Naive thymus-derived CD4-positive, alpha-beta T cell (primary cell): ENCODE measurements around the gene FBXO48. TPM values are rescaled to one million over a fixed set of nuclear protein-coding genes. Genes with fewer than 3 reads are reported as not detected.
"Not testable (repeated sequence)": the region's sequence is repeated elsewhere in the genome, so short reads cannot be mapped to it uniquely, and the experiment has no call there.

Experiments
- ATAC-seq: fragments of 150-1000 bp; cut with Tn5 transposase; 2 replicates; pipeline ENCODE4 v1.10.0; 2021; ENCODE audit warnings: mild to moderate bottlenecking, moderate library complexity
- CTCF ChIA-PET: fragments of 350-600 bp; sonication (Branson Sonifier 250); formaldehyde crosslinking; loops from one replicate; lab custom pipeline; 2021; ENCODE audit warnings: antibody characterized with exemption; lab: Charles Lee
- POLR2A ChIA-PET: fragments of 350-600 bp; sonication (Branson Sonifier 250); formaldehyde crosslinking; loops from one replicate; lab custom pipeline; 2021; ENCODE audit warnings: antibody characterized with exemption, inconsistent platforms; lab: Charles Lee
- DNase-seq, 9 donors: peaks; one replicate each; pipeline versions ENCODE4 v3.0.0 to v3.0.0-alpha.2; 2020 to 2022; ENCODE audit warnings: mixed read lengths in 1 of 9
- H3K27ac ChIP-seq: one replicate; pipeline ENCODE4 v1.7.0; 2013; ENCODE audit warnings: mild to moderate bottlenecking, low read depth, low read length, moderate library complexity
- H3K27me3 ChIP-seq, 2 donors: one replicate each; pipeline ENCODE4 v1.7.0; 2013; ENCODE audit warnings: low read length in 2 of 2, mild to moderate bottlenecking in 2 of 2, moderate library complexity in 2 of 2; ENCODE audit not compliant: control insufficient read depth in 2 of 2, insufficient read depth in 2 of 2
- H3K36me3 ChIP-seq, 3 experiments: 1 replicate in 2 of 3; 2 replicates in 1 of 3; pipeline ENCODE4 v1.7.0; 2013; ENCODE audit warnings: low read length in 3 of 3, mild to moderate bottlenecking in 3 of 3, moderate library complexity in 1 of 3; ENCODE audit not compliant: insufficient read depth in 3 of 3, control insufficient read depth in 2 of 3
- H3K4me1 ChIP-seq, 2 donors: one replicate each; pipeline ENCODE4 v1.7.0; 2013; ENCODE audit warnings: low read length in 2 of 2, mild to moderate bottlenecking in 2 of 2, moderate library complexity in 1 of 2; ENCODE audit not compliant: control insufficient read depth in 2 of 2, insufficient read depth in 2 of 2
- H3K4me3 ChIP-seq: 2 replicates; pipeline ENCODE4 v1.7.0; 2013; ENCODE audit warnings: mild to moderate bottlenecking, low read length
- H3K9me3 ChIP-seq, 3 experiments: 1 replicate in 2 of 3; 2 replicates in 1 of 3; pipeline ENCODE4 v1.7.0; 2013; ENCODE audit warnings: low read length in 3 of 3; ENCODE audit not compliant: control insufficient read depth in 2 of 3
- H3K27ac Mint-ChIP-seq, 9 donors: one replicate each; pipeline ENCODE4 v1.8.0; 2020 to 2022; ENCODE audit warnings: mixed read lengths in 9 of 9, mild to moderate bottlenecking in 8 of 9, moderate library complexity in 5 of 9, inconsistent platforms in 2 of 9
- H3K27me3 Mint-ChIP-seq, 5 donors: one replicate each; pipeline ENCODE4 v1.8.0; 2021 to 2022; ENCODE audit warnings: mixed read lengths in 5 of 5, mild to moderate bottlenecking in 1 of 5
- H3K36me3 Mint-ChIP-seq, 5 donors: one replicate each; pipeline ENCODE4 v1.8.0; 2020 to 2022; ENCODE audit warnings: mixed read lengths in 5 of 5, mild to moderate bottlenecking in 3 of 5, inconsistent platforms in 1 of 5
- H3K4me1 Mint-ChIP-seq, 7 donors: one replicate each; pipeline ENCODE4 v1.8.0; 2020 to 2022; ENCODE audit warnings: mixed read lengths in 7 of 7, mild to moderate bottlenecking in 3 of 7, inconsistent platforms in 1 of 7
- H3K4me3 Mint-ChIP-seq, 10 donors: one replicate each; pipeline ENCODE4 v1.8.0; 2020 to 2022; ENCODE audit warnings: mild to moderate bottlenecking in 10 of 10, mixed read lengths in 10 of 10, moderate library complexity in 6 of 10, inconsistent platforms in 2 of 10
- H3K9me3 Mint-ChIP-seq, 11 donors: one replicate each; pipeline ENCODE4 v1.8.0; 2020 to 2022; ENCODE audit warnings: mixed read lengths in 11 of 11, mild to moderate bottlenecking in 4 of 11, inconsistent platforms in 1 of 11, moderate library complexity in 1 of 11
- intact Hi-C, 2 donors: fragments of 100-400 bp; cut with micrococcal nuclease; formaldehyde crosslinking; loops; one replicate each; pipeline ENCODE4 v1.15.1; 2023
- polyA plus RNA-seq, 2 donors: library from polyadenylated mRNA; unstranded; fragments of 300-500 nt; fragmentation: Illumina TruSeq; gene quantifications; one replicate each; pipeline ENCODE4 v1.2.3, GENCODE V29; 2021
- total RNA-seq, 6 experiments: library from RNA in 5 of 6; stranded (reverse) in 5 of 6; gene quantifications; 1 replicate in 5 of 6; 2 replicates in 1 of 6; pipeline ENCODE4 v1.2.3 and lab custom pipeline; 2021 to 2026

FBXO48 gene
- total and polyA plus RNA-seq, 7 experiments from 2014 or later = 0.49 to 5.6 (median 1.3) TPM

GRCh38 chr2:68489282-68489681, 22.2 kb upstream of the FBXO48 start:
- peaks cover 0 to 10% (median 7%) of the 10 kb centered on the region in 5 donors for H3K36me3 Mint-ChIP-seq
- no peak for DNase-seq
- intact Hi-C loops = loop anchor here in 1 of 2 donors (5.0 kb wide), 1 partner anchor 263 kb away; no protein-coding TSS in a partner anchor
- ChIA-PET CTCF (interaction anchor here (0.7 to 3.8 kb wide), 3 partner anchors 26 to 436 kb away, joined by 5 to 41 read pairs (median 16); no protein-coding TSS in a partner anchor), POLR2A (no interaction called here)
- no peak for ATAC-seq
- H3K27me3 ChIP-seq = no peaks in the 10 kb centered on the region
- peaks cover 0 to 5% (median 1%) of the 10 kb centered on the region in 11 donors for H3K9me3 Mint-ChIP-seq
- no peak overlapping the region for H3K4me3 ChIP-seq
- H3K4me1 ChIP-seq = no peaks in the 10 kb centered on the region
- H3K27ac ChIP-seq = no peak overlapping the region
- no peaks in the 10 kb centered on the region for H3K27me3 Mint-ChIP-seq
- no peaks in the 10 kb centered on the region for H3K36me3 ChIP-seq
- H3K4me3 Mint-ChIP-seq = no peak overlapping the region
- H3K4me1 Mint-ChIP-seq = peaks cover 0 to 5% (median 2%) of the 10 kb centered on the region in 7 donors
- H3K27ac Mint-ChIP-seq = no peak overlapping the region
- no peaks in the 10 kb centered on the region for H3K9me3 ChIP-seq

DNA sequence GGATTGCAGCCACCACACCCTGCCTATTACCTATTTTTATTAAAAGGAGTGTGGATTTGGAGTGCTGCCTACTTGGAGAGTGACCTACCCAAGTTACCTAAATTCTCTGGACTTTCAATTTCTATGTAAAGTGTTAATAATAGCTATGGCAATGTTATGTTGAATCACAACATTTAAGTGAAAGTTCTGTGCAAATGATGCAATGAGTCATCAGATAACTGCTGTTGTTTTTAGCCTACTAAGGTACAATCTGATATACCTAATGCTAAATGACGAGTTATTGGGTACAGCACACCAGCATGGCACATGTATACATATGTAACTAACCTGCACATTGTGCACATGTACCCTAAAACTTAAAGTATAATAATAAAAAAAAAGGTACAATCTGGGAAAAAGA, 21.5 kb upstream of the FBXO48 start:
- intact Hi-C loops = loop anchor here in 1 of 2 donors (1.0 to 5.0 kb wide), 2 partner anchors 107 to 264 kb away; no protein-coding TSS in a partner anchor
- H3K4me3 Mint-ChIP-seq, H3K4me3 ChIP-seq, H3K27me3 ChIP-seq, POLR2A ChIA-PET, H3K36me3 ChIP-seq, DNase-seq, H3K36me3 Mint-ChIP-seq, ATAC-seq, H3K9me3 ChIP-seq, H3K27me3 Mint-ChIP-seq, H3K27ac Mint-ChIP-seq, H3K27ac ChIP-seq, H3K4me1 Mint-ChIP-seq, H3K4me1 ChIP-seq, H3K9me3 Mint-ChIP-seq: not testable (repeated sequence)
- CTCF ChIA-PET = interaction anchor here (0.7 to 3.8 kb wide), 13 partner anchors 12 to 505 kb away, joined by 3 to 41 read pairs (median 9); no protein-coding TSS in a partner anchor

- H3K4me3 Mint-ChIP-seq = no peak overlapping the region
- no peaks in the 10 kb centered on the region for H3K36me3 ChIP-seq
- CTCF ChIA-PET = interaction anchor here (0.6 to 3.8 kb wide), 19 partner anchors 9 to 506 kb away, joined by 3 to 41 read pairs (median 5); no protein-coding TSS in a partner anchor
- ATAC-seq (peak; percentile 72), DNase-seq (peak in 4 of 9 donors; percentile 22 to 38 (median 28))
- H3K27ac Mint-ChIP-seq = no peak overlapping the region
- no peaks in the 10 kb centered on the region for H3K4me1 ChIP-seq
- H3K4me3 ChIP-seq = no peak overlapping the region
- POLR2A ChIA-PET = interaction anchor here (0.7 to 1.1 kb wide), 2 partner anchors 28 to 546 kb away, joined by 3 to 4 read pairs; no protein-coding TSS in a partner anchor
- H3K9me3 Mint-ChIP-seq = no peaks in the 10 kb centered on the region
- H3K27me3 ChIP-seq = no peaks in the 10 kb centered on the region
- H3K27me3 Mint-ChIP-seq = no peaks in the 10 kb centered on the region
- H3K36me3 Mint-ChIP-seq = peaks cover 0 to 4% (median under 1%) of the 10 kb centered on the region in 5 donors
- H3K27ac ChIP-seq = no peak overlapping the region
- intact Hi-C loops = loop anchor here (1.0 to 5.0 kb wide), 6 partner anchors 21 to 437 kb away; partner anchors contain the start of genes APLF (in 1 of the 2) and FBXO48 (in 1 of the 2)
- no peaks in the 10 kb centered on the region for H3K9me3 ChIP-seq
- peaks cover 0 to 5% (median 2%) of the 10 kb centered on the region in 7 donors for H3K4me1 Mint-ChIP-seq
Measured at GRCh38 chr2:68487773-68488355, 20.8 kb upstream of the FBXO48 start.

GRCh38 chr2:68483011-68483410, 15.9 kb upstream of the FBXO48 start:
- no peak overlapping the region for H3K4me3 Mint-ChIP-seq
- no peaks in the 10 kb centered on the region for H3K27me3 ChIP-seq
- no peaks in the 10 kb centered on the region for H3K36me3 Mint-ChIP-seq
- H3K4me1 Mint-ChIP-seq = peaks cover 0 to 5% (median 4%) of the 10 kb centered on the region in 7 donors
- intact Hi-C loops = no loop called here
- ATAC-seq = no peak
- peaks cover 0 to 2% (median 0%) of the 10 kb centered on the region in 11 donors for H3K9me3 Mint-ChIP-seq
- POLR2A ChIA-PET = no interaction called here
- peaks cover 0 to 11% (median 0%) of the 10 kb centered on the region in 5 donors for H3K27me3 Mint-ChIP-seq
- H3K27ac Mint-ChIP-seq = no peak overlapping the region
- no peaks in the 10 kb centered on the region for H3K4me1 ChIP-seq
- H3K36me3 ChIP-seq = no peaks in the 10 kb centered on the region
- no peak overlapping the region for H3K27ac ChIP-seq
- H3K4me3 ChIP-seq = no peak overlapping the region
- no peaks in the 10 kb centered on the region for H3K9me3 ChIP-seq
- CTCF ChIA-PET = interaction anchor here (1.7 to 1.8 kb wide), 2 partner anchors 17 to 20 kb away, joined by 4 to 7 read pairs; no protein-coding TSS in a partner anchor
- DNase-seq = no peak

DNA sequence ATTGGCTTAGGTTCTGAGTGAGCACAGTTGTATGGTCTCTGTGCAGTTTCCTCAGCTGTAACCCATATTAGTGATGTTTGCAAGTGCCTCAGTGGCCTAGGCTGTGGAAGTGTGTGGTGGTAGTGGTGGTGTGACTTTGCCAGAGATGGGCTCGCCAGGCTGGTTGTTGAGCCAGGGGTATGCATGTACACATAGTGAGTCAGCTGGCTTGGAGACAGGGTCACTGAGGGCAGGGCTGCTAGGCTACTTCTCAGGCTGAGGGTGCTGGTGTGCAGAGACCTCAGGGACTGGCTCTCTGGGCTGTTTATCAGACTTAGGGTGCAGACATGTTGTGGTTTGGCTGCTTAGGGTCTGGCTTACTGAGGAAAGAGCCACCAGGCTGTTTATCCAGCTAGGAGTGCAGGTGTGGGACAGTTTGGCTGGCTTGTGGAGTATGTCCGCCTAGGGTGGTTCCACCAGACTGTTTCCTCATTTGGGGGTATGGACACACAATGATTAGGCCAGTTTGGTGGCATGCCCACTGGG, 15.3 kb upstream of the FBXO48 start:
- no peak for ATAC-seq
- intact Hi-C loops = no loop called here
- Mint-ChIP-seq H3K27ac (no peak overlapping the region), H3K9me3 (peaks cover 0 to 2% (median 0%) of the 10 kb centered on the region in 11 donors), H3K36me3 (peaks cover 0 to 6% (median 0%) of the 10 kb centered on the region in 5 donors), H3K4me1 (peaks cover 0 to 3% (median 0%) of the 10 kb centered on the region in 7 donors), H3K27me3 (peaks cover 0 to 11% (median 0%) of the 10 kb centered on the region in 5 donors), H3K4me3 (no peak overlapping the region)
- no peaks in the 10 kb centered on the region for H3K9me3 ChIP-seq
- no peak for DNase-seq
- no peaks in the 10 kb centered on the region for H3K4me1 ChIP-seq
- no peaks in the 10 kb centered on the region for H3K36me3 ChIP-seq
- CTCF ChIA-PET = interaction anchor here (1.7 to 1.8 kb wide), 2 partner anchors 17 to 19 kb away, joined by 4 to 7 read pairs; no protein-coding TSS in a partner anchor
- POLR2A ChIA-PET = interaction anchor here (0.9 kb wide), 1 partner anchor 15 kb away, joined by 3 read pairs; the partner anchor contains the start of genes APLF and FBXO48
- H3K4me3 ChIP-seq = no peak overlapping the region
- H3K27ac ChIP-seq = no peak overlapping the region
- H3K27me3 ChIP-seq = no peaks in the 10 kb centered on the region

DNA sequence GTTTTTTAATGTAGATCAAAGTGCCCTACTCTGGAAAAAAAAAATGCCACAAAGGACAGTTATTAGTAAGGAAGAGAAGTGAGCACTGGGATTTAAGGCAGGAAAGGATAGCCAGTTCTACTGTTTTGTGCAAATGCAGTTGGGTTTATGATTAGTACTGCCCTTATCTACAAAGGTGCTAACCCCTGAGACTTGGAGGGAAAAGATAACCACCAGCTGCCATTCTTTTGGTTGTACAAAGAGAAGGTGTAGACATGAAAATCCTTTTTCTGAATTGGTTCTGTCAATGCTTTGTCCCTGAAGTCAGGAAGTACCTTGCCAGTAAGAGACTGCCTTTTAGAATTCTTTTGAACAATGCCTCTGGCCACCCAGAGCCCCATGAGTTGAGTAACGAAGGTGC, 11.6 kb upstream of the FBXO48 start:
- Mint-ChIP-seq H3K4me1 (peaks cover 0 to 3% (median 0%) of the 10 kb centered on the region in 7 donors), H3K27me3 (peaks cover 0 to 11% (median 0%) of the 10 kb centered on the region in 5 donors), H3K27ac (no peak overlapping the region), H3K4me3 (no peak overlapping the region), H3K9me3 (peaks cover 0 to 2% (median 0%) of the 10 kb centered on the region in 11 donors), H3K36me3 (peaks cover 0 to 7% (median 0%) of the 10 kb centered on the region in 5 donors)
- ChIA-PET POLR2A (interaction anchor here (0.6 to 0.7 kb wide), 3 partner anchors 31 to 348 kb away, joined by 3 to 4 read pairs (median 4); no protein-coding TSS in a partner anchor), CTCF (interaction anchor here (1.8 kb wide), 1 partner anchor 9 kb away, joined by 5 read pairs; no protein-coding TSS in a partner anchor)
- DNase-seq (no peak), ATAC-seq (no peak)
- Histone ChIP-seq H3K36me3 (no peaks in the 10 kb centered on the region), H3K9me3 (no peaks in the 10 kb centered on the region), H3K27ac (no peak overlapping the region), H3K27me3 (no peaks in the 10 kb centered on the region), H3K4me1 (no peaks in the 10 kb centered on the region), H3K4me3 (no peak overlapping the region)
- intact Hi-C loops = no loop called here
